Measurements from ENCODE around the gene ACD.
"Not testable (repeated sequence)": the region's sequence is repeated elsewhere in the genome, so short reads cannot be mapped to it uniquely, and the experiment has no call there.

The ACD gene

DNA sequence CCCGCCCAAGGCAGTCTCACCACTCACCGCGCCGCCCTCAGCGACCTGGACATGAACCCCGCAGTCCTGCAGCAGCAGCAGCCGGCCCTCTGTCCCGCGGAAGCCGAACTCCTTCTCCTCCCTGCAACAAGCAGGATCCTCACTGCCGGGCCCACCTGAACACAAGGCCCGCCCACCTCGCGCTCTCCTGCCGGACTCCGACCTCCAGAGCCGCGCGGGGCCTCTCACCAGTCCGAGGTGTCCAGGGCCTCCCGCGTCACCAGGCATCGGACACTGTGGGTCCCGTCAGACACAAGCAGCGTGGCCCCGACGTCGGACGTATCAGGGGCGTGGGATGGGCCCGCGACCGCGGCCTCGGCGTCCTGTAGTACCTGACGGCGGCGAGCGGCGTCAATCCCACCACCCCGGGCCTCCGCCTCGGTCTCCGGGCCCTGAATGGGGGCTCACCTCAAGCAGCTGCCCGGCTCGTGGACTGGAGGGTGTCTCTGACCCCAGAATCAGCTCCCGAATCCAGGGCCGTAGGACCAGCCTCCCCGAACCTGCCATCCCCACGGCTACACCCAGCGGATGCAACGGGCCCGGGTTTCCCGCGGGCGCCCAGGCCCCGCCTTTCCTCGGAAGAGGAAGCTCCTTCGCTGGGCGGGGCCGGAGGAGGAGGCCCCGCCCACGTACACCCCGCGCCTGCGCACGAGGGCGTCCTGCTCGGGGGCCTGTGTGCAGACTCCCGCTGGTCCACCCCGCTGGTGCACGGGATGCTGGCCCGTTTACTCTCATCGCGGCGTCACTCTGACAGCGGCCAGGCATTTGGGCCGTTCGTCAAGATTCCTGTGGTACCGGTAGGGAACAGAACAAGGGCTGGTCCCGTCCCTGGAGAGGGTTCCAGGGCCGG is at the start of gene ACD:
Gene ACD (minus strand): TSS at position 586 of the 889 bp plus-strand sequence. CDS start 40 bp downstream, at position 546.
- DNase-seq = peak; percentile 60

DNA sequence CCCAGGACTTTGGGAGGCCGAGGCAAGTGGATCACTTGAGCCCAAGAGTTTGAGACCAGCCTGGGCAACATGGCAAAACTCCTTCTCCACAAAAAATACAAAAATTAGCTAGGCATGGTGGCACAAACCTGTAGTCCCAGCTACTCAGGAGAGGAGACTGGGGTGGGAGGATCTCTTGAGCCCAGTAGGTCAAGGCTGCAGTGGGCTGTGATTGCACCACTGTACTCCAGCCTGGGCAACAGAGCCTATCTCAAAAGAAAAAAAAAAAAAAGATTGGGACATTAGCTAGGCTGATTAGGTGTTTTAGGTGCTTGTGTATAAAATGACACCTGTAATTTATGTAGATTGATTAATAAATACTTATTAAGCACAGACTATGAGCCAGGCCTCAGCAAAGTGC is 49.0 kb upstream of the ACD start:
- DNase-seq = no peak

DNA sequence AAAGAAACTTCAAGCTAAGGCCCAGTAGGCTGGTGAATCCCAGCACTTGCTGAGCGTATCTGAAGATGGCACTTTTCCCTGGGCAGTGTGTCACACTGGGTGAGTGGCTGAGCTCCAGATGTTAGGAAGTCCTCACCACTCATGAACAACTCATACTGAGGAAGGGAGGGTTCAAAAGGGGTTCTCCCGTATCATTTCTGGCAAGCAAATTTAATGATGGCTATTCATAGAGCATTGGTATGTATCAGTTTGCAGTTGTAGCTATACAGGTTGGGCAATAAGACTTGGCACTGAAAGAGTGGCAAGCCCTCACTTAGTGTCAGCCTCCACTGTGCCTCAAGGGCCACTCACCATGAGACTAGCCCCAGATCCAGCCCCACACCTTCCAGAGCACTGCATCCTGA is 48.3 kb upstream of the ACD start:
- DNase-seq = no peak

DNA sequence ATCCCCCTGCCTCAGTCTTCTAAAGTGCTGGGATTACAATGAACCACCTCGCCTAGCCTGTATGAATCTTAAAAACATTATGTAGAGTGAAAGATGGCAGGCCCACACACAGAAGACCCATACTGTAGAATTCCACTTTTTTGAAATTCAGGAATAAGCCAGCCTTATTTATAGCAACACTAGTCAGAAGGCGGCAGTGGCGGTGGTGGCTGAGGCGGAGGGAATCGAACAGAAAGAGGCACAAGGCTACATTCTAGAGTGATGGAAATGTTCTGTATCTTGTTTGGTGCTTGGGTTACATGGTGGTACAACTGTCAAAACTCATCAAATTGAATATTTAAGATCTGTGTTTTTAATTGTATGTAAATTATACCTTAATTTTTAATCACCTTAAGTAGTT is 47.7 kb upstream of the ACD start:
- no peak for DNase-seq

DNA sequence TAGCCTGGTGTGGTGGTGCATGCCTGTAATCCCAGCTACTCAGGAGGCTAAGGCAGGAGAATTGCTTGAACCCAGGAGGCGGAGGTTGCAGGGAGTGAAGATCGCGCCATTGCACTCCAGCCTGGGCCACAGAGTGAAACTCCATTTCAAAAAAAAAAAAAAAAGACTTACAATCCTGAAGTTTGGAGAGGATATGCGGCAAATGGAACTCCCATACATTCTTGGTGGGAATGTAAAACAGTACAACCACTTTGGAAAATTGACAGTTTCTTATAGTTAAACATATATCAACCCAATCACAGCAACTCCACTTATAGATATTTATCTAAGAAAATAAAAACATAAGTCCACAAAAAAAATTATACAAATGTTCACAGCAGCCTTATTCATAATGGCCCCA is 47.1 kb upstream of the ACD start:
- DNase-seq = no peak

DNA sequence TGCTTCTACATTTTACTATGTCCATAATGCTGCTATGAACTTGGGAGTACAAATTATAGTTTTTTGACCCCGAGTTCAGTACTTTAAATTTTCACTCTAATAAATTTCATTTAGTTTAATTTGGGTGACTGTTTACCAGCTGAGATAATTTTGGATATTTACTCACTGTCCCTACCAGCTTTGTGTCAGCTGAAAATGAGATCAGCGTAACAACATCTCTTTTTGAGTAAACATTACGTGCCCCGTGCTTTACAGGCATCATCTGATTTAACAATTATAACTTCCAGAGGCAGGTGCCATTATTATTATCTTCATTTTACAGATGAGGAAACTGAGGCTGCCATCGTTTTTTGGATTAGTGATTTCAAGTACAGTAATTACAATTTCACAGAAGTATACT is 44.0 kb upstream of the ACD start:
- DNase-seq = no peak

DNA sequence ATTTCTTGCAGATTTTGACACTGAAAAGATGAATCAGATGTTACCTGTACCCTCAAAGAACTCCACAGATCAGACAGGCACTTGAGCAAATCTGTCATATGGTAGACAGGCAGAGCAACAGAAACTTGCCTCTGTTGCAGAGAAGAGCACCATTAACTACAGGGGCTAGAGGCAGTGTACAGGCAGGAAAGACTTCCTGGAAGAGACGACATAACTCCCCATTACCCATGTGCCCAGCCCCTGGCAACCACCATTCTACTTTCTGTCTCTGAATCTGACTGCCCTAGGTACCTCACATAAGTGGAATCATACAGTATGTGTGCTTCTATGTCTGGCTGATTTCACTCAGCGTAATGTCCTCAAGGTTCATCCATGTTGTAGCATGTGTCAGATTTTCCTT is 43.6 kb upstream of the ACD start:
- DNase-seq = no peak

DNA sequence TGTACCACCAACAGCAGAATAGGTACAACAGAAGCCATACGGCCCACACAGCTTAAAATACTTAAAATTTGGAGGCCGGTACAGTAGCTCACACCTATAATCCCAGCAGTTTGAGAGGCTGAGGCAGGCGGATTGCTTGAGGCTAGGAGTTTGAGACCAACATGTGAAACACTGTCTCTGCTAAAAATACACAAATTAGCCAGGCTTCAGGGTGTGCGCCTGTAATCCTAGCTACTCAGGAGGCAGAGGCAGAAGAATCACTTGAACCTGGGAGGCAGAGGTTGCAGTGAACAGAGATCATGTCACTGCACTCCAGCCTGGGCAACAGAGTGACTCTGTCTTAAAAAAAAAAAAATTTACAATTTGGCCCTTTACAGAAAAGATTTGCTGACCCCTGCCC is 42.1 kb upstream of the ACD start:
- no peak for DNase-seq

DNA sequence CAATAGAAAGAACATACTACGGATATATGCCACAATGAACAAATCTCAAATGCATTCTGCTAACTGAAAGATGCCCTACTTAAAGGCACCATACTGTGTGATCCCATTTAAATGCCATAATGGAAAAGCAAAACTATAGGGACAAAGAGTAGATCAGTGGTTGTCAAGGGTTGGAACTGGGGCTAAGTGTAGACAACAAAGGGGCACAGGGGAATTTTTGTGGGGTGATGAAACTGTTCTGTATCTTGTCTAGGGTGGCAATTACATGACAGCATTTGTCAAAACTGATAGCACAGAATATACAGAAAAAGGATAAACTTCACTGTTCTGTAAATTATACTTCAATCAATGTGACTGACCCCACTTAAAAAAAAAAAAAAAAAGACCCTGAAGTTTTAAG is 41.4 kb upstream of the ACD start:
- no peak for DNase-seq

DNA sequence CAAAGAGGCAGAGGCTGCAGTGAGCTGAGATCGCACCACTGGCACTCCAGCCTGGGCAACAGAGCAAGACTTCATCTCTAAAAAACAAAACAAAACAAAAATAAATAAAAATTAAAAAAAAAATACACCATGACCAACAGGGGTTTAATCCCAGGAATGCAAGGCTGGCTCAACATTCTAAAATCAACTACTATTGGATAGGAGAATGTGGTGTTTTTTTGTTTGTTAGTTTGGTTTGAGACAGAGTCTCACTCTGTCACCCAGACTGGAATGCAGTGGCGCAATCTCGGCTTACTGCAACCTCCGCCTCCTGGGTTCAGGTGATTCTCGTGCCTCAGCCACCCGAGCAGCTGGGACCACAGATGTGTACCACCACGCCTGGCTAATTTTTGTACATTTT is 39.2 kb upstream of the ACD start:
- no peak for DNase-seq

DNA sequence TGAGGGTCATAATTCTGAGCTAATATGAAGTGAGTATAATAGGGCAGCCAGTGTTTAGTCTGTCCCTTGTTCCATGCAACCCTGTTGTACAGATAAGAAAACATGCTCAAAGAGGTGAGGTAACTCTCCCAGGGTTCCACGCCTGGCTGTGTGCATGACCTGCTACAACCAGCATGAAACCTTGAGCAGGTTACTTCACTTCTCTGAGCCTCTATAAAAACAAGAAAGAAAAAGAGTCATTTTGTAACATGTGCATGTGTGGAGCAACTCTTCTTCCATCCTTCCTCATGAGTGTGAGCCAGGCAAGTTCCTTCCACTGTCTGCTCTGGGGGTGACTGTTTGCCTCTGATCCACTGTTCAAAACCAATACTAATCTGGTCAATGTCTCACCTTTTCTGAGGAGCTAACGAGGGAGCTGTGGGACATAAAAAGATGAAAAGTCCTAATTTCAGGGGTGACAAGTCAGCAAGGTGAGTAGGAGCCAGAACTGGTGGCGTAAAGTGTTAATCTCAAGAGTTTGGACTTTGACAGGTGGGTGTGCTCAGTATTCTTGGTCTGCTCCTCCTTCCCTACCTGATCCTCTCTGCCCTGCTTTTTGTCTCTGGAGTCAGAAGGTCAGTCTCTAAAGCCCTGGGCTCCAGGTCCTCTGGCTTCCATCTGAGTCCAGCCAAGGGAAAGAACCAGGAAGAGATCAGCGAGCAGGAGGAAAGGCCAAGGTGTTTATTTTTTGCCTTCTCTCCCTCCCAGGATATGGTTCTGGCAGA is 37.5 kb upstream of the ACD start:
- no peak for DNase-seq

DNA sequence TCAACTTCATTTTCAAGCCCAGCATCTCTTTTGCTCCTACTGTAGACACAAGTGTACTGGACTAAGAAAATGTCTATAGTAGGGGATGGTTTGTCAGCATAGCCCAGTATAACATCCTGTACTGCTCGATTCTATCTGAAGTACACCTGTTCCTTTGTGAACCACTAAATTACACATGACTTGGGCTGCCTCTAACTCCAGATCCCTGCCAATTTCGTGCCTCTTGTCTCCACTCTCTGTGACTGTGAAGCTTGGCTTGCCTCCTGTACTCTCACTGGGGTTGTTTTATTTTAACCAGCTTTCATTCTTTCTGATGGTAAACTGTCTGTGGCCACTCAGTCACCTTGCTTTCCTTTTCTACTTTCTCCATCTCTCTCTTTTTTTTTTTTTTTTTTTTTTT is 34.6 kb upstream of the ACD start:
- DNase-seq = no peak

DNA sequence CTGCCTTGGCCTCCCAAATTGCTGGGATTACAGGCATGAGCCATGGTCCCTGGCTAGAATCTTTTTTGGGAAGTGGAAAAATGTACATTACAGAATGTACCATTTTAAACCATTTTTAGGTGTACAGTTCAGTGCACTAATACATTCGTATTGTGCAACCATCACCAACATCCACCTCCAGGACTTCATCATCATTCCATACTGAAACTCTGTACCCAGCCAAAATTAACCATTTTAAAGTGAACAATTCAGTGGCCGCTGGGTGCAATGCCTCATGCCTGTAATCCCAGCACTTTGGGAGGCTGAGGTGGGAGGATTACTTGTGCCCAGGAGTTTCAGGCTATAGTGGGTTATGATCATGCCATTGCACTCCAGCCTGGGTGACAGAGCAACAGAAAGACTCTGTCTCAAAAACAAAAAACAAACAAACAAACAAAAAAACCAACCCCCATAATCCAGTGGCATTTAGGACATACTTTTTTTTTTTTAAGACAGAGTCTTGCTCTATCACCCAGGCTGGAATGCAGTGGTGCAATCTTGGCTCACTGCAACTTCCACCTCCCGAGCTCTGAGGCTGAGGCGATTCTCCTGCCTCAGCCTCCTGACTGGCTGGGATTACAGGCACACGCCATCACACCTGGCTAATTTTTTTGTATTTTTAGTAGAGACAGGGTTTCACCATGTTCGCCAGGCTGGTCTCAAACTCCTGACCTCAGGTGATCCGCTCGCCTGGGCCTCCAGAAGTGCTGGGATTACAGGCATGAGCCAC is 33.6 kb upstream of the ACD start:
- not testable (repeated sequence) for DNase-seq

DNA sequence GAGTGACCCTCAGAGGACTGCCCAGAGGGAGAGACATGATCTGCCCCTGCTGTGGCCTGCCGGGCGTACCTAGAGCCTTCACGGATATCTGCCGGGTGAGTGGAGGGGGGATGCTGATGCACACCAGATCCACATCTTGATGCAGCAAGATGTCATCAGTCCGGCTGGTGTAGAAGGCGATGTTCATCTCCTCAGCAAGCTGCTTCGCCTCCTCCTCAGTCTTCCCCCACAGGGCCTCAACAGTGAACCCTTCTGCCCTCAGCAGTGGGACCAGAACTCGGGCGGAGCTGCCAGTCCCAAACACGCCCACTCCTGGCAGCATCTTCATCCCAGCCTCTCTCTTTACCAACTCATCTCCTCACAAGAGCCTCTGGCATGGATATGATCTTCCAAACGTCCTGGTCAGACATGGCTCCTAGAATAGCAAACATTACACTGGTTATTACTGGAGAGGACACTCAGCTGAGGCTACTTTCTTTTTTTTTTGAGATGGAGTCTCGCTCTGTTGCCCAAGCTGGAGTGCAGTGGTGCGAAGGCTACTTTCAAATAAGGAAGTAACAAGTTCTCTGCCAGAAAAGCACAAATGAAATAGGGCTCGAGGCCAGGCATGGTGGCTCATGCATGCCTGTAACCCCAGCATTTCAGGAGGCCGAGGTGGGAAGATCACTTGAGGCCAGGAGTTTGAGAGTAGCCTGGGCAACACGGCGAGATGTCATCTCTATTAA is 25.5 kb upstream of the ACD start:
- DNase-seq = no peak

DNA sequence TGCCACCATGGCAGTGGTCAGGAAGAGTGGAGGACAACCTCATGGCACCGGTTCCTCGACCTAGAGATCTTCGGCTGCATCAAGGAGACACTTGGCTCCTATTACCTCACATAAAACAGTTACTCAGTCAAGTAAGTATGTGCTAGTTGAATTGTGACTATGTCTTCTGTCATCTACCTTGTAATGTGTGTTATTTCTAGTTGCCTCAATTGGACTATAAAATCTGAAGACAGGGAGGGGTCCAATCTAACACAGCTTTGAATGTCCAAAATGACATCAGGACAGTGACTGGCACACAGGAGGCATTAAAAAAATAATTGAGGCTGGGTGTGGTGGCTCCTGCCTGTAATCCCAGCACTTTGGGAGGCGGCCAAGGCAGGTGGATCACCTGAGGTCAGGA is 23.7 kb upstream of the ACD start:
- DNase-seq = no peak

DNA sequence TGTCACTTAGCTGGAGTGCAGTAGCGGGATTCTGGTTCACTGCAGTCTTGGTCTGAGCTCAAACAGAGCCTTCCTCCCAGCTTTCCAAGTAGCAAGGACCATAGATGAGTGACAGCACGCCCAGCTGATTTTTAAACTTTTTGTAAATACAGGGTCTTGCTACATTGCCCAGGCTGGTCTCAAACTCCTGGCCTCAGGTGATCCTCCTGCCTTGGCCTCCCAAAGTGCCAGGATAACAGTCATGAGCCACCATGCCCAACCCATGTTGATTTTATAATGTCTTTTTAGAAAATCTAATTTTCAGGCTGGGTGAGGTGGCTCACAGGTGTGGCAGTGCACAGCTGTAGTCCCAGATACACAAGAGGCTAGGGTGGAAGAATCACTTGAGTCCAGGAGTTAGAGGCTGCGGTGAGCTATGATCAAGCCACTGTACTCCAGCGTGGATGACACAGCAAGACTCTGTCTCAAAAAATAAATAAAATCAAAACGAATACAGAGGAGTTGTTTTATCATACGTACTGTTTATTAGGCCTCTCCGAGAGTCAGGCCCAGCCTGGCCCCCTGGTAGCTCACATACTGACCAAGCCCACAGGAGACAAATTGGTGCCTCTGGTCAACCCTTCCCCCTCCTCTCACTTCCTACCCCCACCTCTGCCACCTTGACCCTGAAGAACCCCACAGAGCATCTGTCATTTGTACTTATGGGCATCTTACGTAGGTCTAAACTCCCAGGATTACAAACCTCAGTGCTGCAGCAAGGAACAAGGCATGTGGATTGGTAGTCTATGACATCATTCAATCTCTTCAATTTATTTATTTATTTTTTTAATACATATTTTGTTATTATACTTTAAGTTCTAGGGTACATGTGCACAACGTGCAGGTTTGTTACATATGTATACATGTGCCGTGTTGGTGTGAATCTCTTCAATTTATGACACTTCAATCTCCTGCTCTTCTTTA is 20.2 kb upstream of the ACD start:
- DNase-seq = no peak

DNA sequence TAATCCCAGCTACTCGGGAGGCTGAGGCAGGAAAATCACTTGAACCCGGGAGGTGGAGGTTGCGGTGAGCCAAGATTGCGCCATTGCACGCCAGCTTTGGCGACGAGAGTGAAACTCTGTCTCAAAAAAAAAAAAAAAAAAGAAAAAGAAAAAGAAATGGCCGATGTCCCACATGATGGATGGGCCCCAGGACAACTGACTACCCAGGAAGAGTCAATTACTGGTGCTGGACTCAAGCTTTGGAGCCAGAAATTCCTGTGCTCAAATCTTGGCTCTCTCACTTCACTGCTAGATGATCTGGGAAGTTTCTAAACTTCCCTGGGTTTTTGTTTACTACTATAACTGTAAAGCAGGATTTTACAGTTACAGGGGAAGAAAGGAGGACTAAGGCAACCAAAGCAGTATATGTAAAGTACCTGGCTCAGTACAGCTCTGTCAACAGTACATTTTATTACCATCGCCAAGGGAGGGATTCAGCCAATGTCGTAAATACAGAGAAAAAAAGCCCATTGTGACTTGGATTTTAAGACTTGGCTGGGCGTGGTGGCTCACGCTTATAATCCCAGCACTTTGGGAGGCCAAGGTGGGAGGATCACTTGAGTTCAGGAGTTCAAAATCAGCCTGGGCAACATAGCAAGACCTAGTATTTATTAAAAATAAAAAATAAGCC is 18.4 kb upstream of the ACD start:
- DNase-seq = no peak

DNA sequence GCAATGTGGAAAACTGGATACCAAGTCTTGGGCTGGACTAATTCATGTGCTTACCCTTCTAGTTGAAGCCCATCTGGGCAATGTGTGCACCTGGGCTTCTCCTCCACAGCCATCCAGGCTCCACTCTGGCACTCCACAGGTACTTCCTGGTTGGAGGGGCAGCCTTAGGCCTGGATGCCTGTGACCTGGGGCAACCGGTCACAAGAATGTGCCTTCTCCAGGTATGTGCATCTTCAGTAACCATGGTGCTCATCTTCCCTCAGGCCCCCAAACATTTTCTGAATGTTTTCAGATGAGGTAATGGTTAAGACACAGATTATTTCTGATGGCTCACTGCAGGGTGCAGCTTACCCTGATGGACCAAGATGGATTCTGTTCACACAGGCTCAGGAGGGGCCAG is 17.7 kb upstream of the ACD start:
- no peak for DNase-seq

DNA sequence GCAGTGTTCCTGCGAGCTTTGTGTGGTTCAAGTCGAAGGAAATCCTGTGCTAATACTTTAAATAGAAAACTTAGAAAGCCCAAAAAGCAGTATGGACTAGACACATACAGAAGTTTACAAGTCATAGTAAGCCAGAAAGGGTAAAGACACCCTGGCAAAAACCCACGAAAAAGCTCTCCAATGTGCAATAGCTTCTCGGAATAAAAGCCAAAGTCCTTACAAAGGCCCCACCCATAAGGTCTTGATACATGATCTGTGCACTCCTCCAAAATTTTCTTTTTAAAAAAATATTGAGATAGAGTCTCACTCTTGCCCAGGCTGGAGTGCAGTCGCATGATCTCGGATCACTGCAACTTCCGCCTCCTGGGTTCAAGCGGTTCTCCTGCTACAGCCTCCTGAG is 16.9 kb upstream of the ACD start:
- DNase-seq = no peak

DNA sequence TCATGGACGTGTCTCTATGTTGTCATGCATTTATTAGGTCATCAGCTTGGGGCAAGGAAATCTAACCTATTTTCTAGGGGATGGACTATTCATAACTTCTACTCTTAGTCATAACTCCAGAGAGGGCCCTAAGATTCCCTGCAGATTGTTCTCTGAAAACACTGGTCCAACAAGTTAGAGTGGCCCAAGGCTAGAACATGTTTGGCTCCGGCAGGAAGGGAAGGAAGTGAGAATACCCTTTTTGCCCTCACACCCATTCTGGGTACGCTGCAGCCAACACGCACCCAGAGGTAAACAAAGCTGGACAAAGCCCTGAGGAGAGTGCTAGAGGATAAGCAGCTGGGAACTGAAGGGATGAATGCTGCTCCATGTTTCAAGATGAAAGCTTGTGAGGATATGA is 16.5 kb upstream of the ACD start:
- DNase-seq = no peak

DNA sequence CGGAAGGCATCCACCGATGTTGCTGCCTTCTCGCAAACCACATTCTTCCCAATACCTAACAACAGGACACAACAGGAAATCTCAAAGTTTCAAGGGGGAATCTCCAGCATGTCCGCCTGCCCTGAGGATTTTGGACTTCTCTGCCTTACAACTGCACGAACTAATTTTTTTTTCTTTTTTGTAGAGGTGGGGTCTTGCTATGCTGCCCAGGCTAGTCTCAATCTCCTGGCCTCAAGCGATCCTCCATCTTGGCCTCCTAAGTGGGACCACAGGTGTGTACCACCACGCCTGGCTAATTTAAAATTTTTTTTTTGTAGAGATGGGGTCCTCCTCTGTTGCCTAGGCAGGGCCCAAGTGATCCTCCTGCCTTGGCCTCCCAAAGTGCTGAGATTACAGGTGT is 15.9 kb upstream of the ACD start:
- no peak for DNase-seq

Measured in NCI-H1105 treated with DMSO at 0.1 percent for 48 hours (cell line).